ENCODE results near the gene ARRDC2. TPM values are rescaled to one million over a fixed set of nuclear protein-coding genes. Genes with fewer than 3 reads are reported as not detected.

Gene ARRDC2
- total and polyA plus RNA-seq, 10 donors, result 46.0 to 70.4 (median 56.1) TPM

DNA sequence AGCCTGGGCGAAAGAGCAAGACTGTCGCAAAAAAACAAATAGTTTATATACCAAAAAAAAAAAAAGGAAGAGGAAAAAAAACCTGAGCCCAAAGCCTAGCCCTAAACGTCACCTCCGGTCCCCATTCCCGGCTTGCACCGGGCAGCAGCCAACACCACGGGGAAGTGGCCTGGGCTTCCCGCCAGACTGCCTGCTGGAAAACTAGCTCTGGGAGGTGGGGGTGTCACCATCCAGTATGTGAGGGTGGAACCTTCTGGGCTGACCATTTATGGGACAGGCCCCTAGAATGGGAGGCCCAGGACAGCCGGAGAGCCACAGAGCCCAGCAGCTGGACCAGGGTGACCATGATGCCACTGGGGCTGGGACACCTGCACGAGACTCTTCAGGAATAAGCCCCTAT, 41.4 kb downstream of the ARRDC2 start:
- Histone ChIP-seq H3K9me3 (no peaks in the 10 kb centered on the region), H3K4me1 (peaks cover 12 to 61% (median 36%) of the 10 kb centered on the region in 6 donors), H3K4me3 (no peak overlapping the region), H3K27ac (peak overlapping the region; percentile 16 to 86 (median 72)), H3K27me3 (replicated peaks in 1 of 7) (peaks cover 0 to 8% (median 0%) of the 10 kb centered on the region in 7 donors), H3K36me3 (no peaks in the 10 kb centered on the region)
- WGBS, 5 donors, result 42 to 85% (median 67%) methylated on average over 9 to 10 of the region's 10 CpGs
- DNase-seq, result peak; percentile 84
- TF ChIP-seq POLR2A (IDR thresholded peaks at IDR 0.05) (no peak), POLR2AphosphoS5 (IDR thresholded peaks at IDR 0.05) (peak; percentile 48 to 79 (median 73))
- intact Hi-C loops (cut with DNase I; ENCODE audit: low total_unique reads), result no loop called here

DNA sequence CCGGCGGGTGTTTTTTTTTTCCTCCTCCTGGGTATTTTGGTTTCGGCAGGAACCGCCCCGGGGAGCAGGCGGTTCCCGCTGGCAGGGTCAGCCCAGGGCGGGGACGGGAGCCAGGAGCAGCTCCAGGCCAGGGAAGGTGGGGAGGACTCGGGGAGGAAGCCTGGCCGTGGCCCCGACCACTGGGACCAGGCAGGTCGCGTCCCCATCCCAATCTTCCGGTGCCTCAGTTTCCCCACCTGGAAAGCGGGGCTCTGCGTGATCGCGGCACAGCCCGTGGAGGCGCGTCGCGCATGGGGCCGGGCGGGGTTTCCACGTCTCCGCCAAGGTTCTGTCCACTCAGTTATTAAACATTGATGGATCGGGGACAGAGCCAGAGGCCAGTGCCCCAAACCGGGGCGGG, 43.9 kb downstream of the ARRDC2 start:
- WGBS, 5 donors, result 38 to 63% (median 52%) methylated on average over 10 to 31 of the region's 31 CpGs
- no peak for DNase-seq
- TF ChIP-seq POLR2AphosphoS5 (IDR thresholded peaks at IDR 0.05) (peak in 2 of 3 donors; percentile 30 to 60), POLR2A (IDR thresholded peaks at IDR 0.05) (no peak)
- TF ChIP-seq, protein P1, sequence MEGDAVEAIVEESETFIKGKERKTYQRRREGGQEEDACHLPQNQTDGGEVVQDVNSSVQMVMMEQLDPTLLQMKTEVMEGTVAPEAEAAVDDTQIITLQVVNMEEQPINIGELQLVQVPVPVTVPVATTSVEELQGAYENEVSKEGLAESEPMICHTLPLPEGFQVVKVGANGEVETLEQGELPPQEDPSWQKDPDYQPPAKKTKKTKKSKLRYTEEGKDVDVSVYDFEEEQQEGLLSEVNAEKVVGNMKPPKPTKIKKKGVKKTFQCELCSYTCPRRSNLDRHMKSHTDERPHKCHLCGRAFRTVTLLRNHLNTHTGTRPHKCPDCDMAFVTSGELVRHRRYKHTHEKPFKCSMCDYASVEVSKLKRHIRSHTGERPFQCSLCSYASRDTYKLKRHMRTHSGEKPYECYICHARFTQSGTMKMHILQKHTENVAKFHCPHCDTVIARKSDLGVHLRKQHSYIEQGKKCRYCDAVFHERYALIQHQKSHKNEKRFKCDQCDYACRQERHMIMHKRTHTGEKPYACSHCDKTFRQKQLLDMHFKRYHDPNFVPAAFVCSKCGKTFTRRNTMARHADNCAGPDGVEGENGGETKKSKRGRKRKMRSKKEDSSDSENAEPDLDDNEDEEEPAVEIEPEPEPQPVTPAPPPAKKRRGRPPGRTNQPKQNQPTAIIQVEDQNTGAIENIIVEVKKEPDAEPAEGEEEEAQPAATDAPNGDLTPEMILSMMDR (IDR thresholded peaks at IDR 0.05 in 8 of 11, conservative IDR thresholded peaks at IDR 0.05 in 3 of 11), result no peak
- H3K27me3 ChIP-seq (replicated peaks in 1 of 7), result peaks cover 0 to 8% (median 0%) of the 10 kb centered on the region in 7 donors
- no peaks in the 10 kb centered on the region for H3K36me3 ChIP-seq
- intact Hi-C loops (cut with DNase I; ENCODE audit: low total_unique reads), result loop anchor here (10.0 kb wide), 1 partner anchor 107 kb away; no protein-coding TSS in a partner anchor
- no peak overlapping the region for H3K4me3 ChIP-seq
- peak overlapping the region in 7 of 8 donors; percentile 36 to 86 (median 62) for H3K27ac ChIP-seq
- H3K9me3 ChIP-seq, result no peaks in the 10 kb centered on the region
- H3K4me1 ChIP-seq, result peaks cover 0 to 42% (median 19%) of the 10 kb centered on the region in 6 donors

- H3K27me3 ChIP-seq (replicated peaks in 1 of 7), result peaks cover 0 to 8% (median 0%) of the 10 kb centered on the region in 7 donors
- H3K4me3 ChIP-seq, result no peak overlapping the region
- no peak for DNase-seq
- H3K36me3 ChIP-seq, result no peaks in the 10 kb centered on the region
- H3K27ac ChIP-seq, result peak overlapping the region in 6 of 8 donors; percentile 7 to 86 (median 51)
- TF ChIP-seq POLR2AphosphoS5 (IDR thresholded peaks at IDR 0.05) (no peak), POLR2A (IDR thresholded peaks at IDR 0.05) (no peak)
- TF ChIP-seq, protein P1 (IDR thresholded peaks at IDR 0.05 in 8 of 11, conservative IDR thresholded peaks at IDR 0.05 in 3 of 11), result no peak
- intact Hi-C loops (cut with DNase I; ENCODE audit: low total_unique reads), result loop anchor here (10.0 kb wide), 1 partner anchor 109 kb away; no protein-coding TSS in a partner anchor
- WGBS, 5 donors, result 68 to 80% (median 75%) methylated on average over 9 of the region's 9 CpGs
- no peaks in the 10 kb centered on the region for H3K9me3 ChIP-seq
- peaks cover 10 to 56% (median 30%) of the 10 kb centered on the region in 6 donors for H3K4me1 ChIP-seq
Measured at GRCh38 chr19:18053576-18054219, 45.7 kb downstream of the ARRDC2 start.

DNA sequence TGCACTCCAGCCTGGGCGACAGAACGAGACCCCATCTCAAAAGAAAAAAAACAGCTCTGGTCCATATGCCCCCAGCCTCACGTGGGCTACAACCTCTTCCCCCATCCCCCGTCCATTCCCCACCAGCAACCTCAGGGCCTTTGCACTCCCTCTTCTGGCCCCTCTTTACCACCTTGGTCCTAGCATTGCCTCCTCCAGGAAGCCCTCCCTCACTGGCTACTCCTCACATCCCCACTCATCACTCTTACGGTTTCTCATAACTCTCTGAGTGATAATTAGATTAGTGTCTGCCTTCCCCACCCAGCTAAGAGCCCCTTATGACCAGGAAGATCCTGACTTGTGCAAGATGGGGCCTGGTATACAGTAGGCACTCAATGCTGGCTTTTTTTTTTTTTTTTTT, 48.0 kb downstream of the ARRDC2 start:
- H3K4me1 ChIP-seq, result peaks cover 11 to 41% (median 22%) of the 10 kb centered on the region in 6 donors
- H3K4me3 ChIP-seq, result no peak overlapping the region
- H3K27ac ChIP-seq, result peak overlapping the region in 2 of 8 donors; percentile 83 to 90
- peaks cover 0 to 20% (median 0%) of the 10 kb centered on the region in 6 donors for H3K36me3 ChIP-seq
- intact Hi-C loops (cut with DNase I; ENCODE audit: low total_unique reads), result loop anchor here (10.0 kb wide), 1 partner anchor 111 kb away; no protein-coding TSS in a partner anchor
- H3K9me3 ChIP-seq, result no peaks in the 10 kb centered on the region
- no peak for DNase-seq
- 80 to 92% (median 85%) methylated on average over 5 of the region's 5 CpGs for WGBS, 5 donors
- peaks cover 0 to 8% (median 0%) of the 10 kb centered on the region in 7 donors for H3K27me3 ChIP-seq (replicated peaks in 1 of 7)
- TF ChIP-seq POLR2AphosphoS5 (IDR thresholded peaks at IDR 0.05) (no peak), POLR2A (IDR thresholded peaks at IDR 0.05) (no peak)
- TF ChIP-seq, protein P1 (IDR thresholded peaks at IDR 0.05 in 8 of 11, conservative IDR thresholded peaks at IDR 0.05 in 3 of 11), result no peak

Measured in spleen (tissue), 11 donors.